ENCODE results near the gene C5orf63. TPM values are rescaled to one million over a fixed set of nuclear protein-coding genes. Genes with fewer than 3 reads are reported as not detected.

C5orf63 gene
- total RNA-seq, 1 donor from 2014 or later, result 7.5 TPM

- TF ChIP-seq CTCF (IDR thresholded peaks at IDR 0.05), result peak; percentile 35
- Histone ChIP-seq H3K36me3 (no peaks in the 10 kb centered on the region), H3K4me3 (peak within 1 kb of the TSS; percentile 88), H3K9me3 (no peaks in the 10 kb centered on the region), H3K27ac (peak within 1 kb of the TSS; percentile 88), H3K4me1 (peaks cover 13% of the 10 kb centered on the region), H3K27me3 (ENCODE audit: low read depth) (no peaks in the 10 kb centered on the region)
- intact Hi-C loops (cut with DNase I), result no loop called here
- ATAC-seq (peak; percentile 99 to 100), DNase-seq (peak; percentile 97)
Observed at GRCh38 chr5:127030259-127031146, 42.8 kb downstream of the C5orf63 start, which contains the start of gene MARCHF3. Gene MARCHF3 (minus strand): TSS chr5:127030558. CDS start chr5:126918171, 112,387 bp downstream.

GRCh38 chr5:127029581-127030258 lies 43.6 kb downstream of the C5orf63 start:
- intact Hi-C loops (cut with DNase I), result no loop called here
- no peaks in the 10 kb centered on the region for H3K36me3 ChIP-seq
- TF ChIP-seq CTCF (IDR thresholded peaks at IDR 0.05), result peak; percentile 56
- peak overlapping the region; percentile 88 for H3K4me3 ChIP-seq
- DNase-seq (peak; percentile 70), ATAC-seq (peak; percentile 62 to 64)
- H3K9me3 ChIP-seq, result no peaks in the 10 kb centered on the region
- H3K4me1 ChIP-seq, result peaks cover 13% of the 10 kb centered on the region
- H3K27ac ChIP-seq, result peak overlapping the region; percentile 88
- no peaks in the 10 kb centered on the region for H3K27me3 ChIP-seq (ENCODE audit: low read depth)

GRCh38 chr5:127028822-127029457 lies 44.4 kb downstream of the C5orf63 start:
- peak overlapping the region; percentile 88 for H3K4me3 ChIP-seq
- no peaks in the 10 kb centered on the region for H3K27me3 ChIP-seq (ENCODE audit: low read depth)
- intact Hi-C loops (cut with DNase I), result no loop called here
- ATAC-seq, result no peak
- H3K9me3 ChIP-seq, result no peaks in the 10 kb centered on the region
- no peak overlapping the region for H3K27ac ChIP-seq
- H3K4me1 ChIP-seq, result peaks cover 13% of the 10 kb centered on the region
- peak; percentile 50 for DNase-seq
- TF ChIP-seq CTCF (IDR thresholded peaks at IDR 0.05), result no peak
- no peaks in the 10 kb centered on the region for H3K36me3 ChIP-seq

- intact Hi-C loops (cut with DNase I), result no loop called here
Observed at GRCh38 chr5:127027539-127027938, 45.8 kb downstream of the C5orf63 start.

More at GRCh38 chr5:127027539-127027938, 45.8 kb downstream of the C5orf63 start:
- DNase-seq, result no peak
- Histone ChIP-seq H3K4me1 (peaks cover 13% of the 10 kb centered on the region), H3K9me3 (no peaks in the 10 kb centered on the region), H3K27me3 (ENCODE audit: low read depth) (no peaks in the 10 kb centered on the region), H3K36me3 (no peaks in the 10 kb centered on the region), H3K4me3 (no peak overlapping the region), H3K27ac (no peak overlapping the region)
- TF ChIP-seq CTCF (IDR thresholded peaks at IDR 0.05), result no peak
- ATAC-seq, result no peak

Measured in lower lobe of right lung (tissue), 2 donors.